ENCODE results near the gene STXBP6. TPM values are rescaled to one million over a fixed set of nuclear protein-coding genes. Genes with fewer than 3 reads are reported as not detected.

STXBP6 gene
- total RNA-seq, 1 donor from 2014 or later, result 0.98 TPM

- no peak for ATAC-seq
Measured at GRCh38 chr14:25019892-25020291, 30.1 kb downstream of the STXBP6 start.

GRCh38 chr14:25017562-25017961 lies 32.4 kb downstream of the STXBP6 start:
- DNase-seq (ENCODE audit: low spot score) (no peak), ATAC-seq (no peak)

More at GRCh38 chr14:25019892-25020291, 30.1 kb downstream of the STXBP6 start:
- no peak for DNase-seq (ENCODE audit: low spot score)

GRCh38 chr14:25015761-25016160 lies 34.2 kb downstream of the STXBP6 start:
- DNase-seq (ENCODE audit: low spot score), result no peak
- ATAC-seq, result no peak

- ATAC-seq, result peak; percentile 57
- DNase-seq (ENCODE audit: low spot score), result no peak
Measured at GRCh38 chr14:25014440-25014839, 35.5 kb downstream of the STXBP6 start.

GRCh38 chr14:25011095-25011494 lies 38.9 kb downstream of the STXBP6 start:
- peak; percentile 23 for ATAC-seq
- no peak for DNase-seq (ENCODE audit: low spot score)

GRCh38 chr14:25010471-25010870 lies 39.5 kb downstream of the STXBP6 start:
- no peak for DNase-seq (ENCODE audit: low spot score)
- ATAC-seq, result no peak

- no peak for DNase-seq (ENCODE audit: low spot score)
- no peak for ATAC-seq
Measured at GRCh38 chr14:25009891-25010290, 40.1 kb downstream of the STXBP6 start.

- ATAC-seq (peak; percentile 46), DNase-seq (ENCODE audit: low spot score) (no peak)
Measured at GRCh38 chr14:25007832-25008231, 42.1 kb downstream of the STXBP6 start.

- no peak for DNase-seq (ENCODE audit: low spot score)
- ATAC-seq, result no peak
Measured at GRCh38 chr14:25006961-25007795, 42.8 kb downstream of the STXBP6 start.

GRCh38 chr14:25006031-25006430 lies 43.9 kb downstream of the STXBP6 start:
- ATAC-seq, result no peak
- DNase-seq (ENCODE audit: low spot score), result no peak

GRCh38 chr14:25004389-25004809 lies 45.5 kb downstream of the STXBP6 start:
- DNase-seq (ENCODE audit: low spot score), result no peak
- no peak for ATAC-seq

- no peak for DNase-seq (ENCODE audit: low spot score)
Measured at GRCh38 chr14:25003537-25003936, 46.4 kb downstream of the STXBP6 start.

GRCh38 chr14:25001601-25002000 lies 48.3 kb downstream of the STXBP6 start:
- DNase-seq (ENCODE audit: low spot score) (no peak), ATAC-seq (no peak)

More at GRCh38 chr14:25003537-25003936, 46.4 kb downstream of the STXBP6 start:
- ATAC-seq, result no peak

GRCh38 chr14:25001156-25001555 lies 48.8 kb downstream of the STXBP6 start:
- DNase-seq (ENCODE audit: low spot score) (no peak), ATAC-seq (no peak)

GRCh38 chr14:24999157-24999556 lies 50.8 kb downstream of the STXBP6 start:
- DNase-seq (ENCODE audit: low spot score), result no peak
- ATAC-seq, result no peak

- DNase-seq (ENCODE audit: low spot score) (no peak), ATAC-seq (no peak)
Measured at GRCh38 chr14:24996930-24997725, 52.8 kb downstream of the STXBP6 start.

- DNase-seq (ENCODE audit: low spot score) (no peak), ATAC-seq (no peak)
Measured at GRCh38 chr14:24995016-24995415, 54.9 kb downstream of the STXBP6 start.

- ATAC-seq, result no peak
- DNase-seq (ENCODE audit: low spot score), result no peak
Measured at GRCh38 chr14:24993631-24994030, 56.3 kb downstream of the STXBP6 start.

GRCh38 chr14:24992624-24993360 lies 57.2 kb downstream of the STXBP6 start:
- DNase-seq (ENCODE audit: low spot score) (no peak), ATAC-seq (peak; percentile 44)

GRCh38 chr14:24991821-24992220 lies 58.1 kb downstream of the STXBP6 start:
- ATAC-seq (no peak), DNase-seq (ENCODE audit: low spot score) (no peak)

- DNase-seq (ENCODE audit: low spot score) (no peak), ATAC-seq (no peak)
Measured at GRCh38 chr14:24991288-24991687, 58.7 kb downstream of the STXBP6 start.
